Measurements from ENCODE around the gene RRP15.

DNA sequence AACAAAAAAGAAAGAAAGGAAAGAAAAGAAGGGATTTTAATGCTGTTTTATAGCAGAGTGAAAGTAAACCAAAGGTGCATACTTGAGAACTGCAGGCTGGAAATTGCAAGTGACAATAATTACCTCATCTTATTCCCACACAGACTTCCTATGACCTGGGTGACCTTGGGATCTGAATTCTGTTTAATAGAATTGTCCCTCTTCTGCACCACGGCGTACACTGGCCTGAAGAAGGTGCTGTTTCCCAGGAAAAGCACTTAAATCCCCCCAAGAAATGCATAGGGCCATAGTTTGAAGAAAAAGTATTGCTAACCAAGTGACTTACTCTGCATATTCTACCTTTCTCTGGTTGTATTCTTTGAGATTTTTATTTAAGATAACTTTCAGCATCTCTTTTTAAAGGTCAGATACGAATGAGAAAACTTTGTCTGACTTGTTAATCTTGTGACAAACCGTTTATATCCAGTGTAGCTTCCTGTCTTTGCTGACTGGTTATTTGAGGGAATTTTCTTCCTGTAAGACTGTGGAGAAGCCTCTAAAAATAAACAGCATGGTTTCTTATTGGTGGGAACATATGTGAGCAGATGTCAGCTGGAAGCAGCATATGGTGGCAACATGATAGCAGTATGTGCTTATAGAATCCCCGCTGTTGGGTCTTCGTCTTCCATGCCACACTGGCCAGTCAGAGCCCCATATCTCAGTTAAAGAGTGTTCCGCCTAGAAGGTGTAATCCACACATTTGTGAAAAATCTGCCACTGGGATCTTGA, 76.4 kb downstream of the RRP15 start:
- no peak for TF ChIP-seq JUND (CRISPR knock-in tag; IDR thresholded peaks at IDR 0.05)
- TF ChIP-seq ZNF282 (IDR thresholded peaks at IDR 0.05; ENCODE audit: partially characterized antibody): no peak
- TF ChIP-seq, protein P1, sequence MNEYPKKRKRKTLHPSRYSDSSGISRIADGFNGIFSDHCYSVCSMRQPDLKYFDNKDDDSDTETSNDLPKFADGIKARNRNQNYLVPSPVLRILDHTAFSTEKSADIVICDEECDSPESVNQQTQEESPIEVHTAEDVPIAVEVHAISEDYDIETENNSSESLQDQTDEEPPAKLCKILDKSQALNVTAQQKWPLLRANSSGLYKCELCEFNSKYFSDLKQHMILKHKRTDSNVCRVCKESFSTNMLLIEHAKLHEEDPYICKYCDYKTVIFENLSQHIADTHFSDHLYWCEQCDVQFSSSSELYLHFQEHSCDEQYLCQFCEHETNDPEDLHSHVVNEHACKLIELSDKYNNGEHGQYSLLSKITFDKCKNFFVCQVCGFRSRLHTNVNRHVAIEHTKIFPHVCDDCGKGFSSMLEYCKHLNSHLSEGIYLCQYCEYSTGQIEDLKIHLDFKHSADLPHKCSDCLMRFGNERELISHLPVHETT (CRISPR knock-in tag; conservative IDR thresholded peaks at IDR 0.05): no peak

Data from HepG2 (cell line).